ENCODE results near the gene STN1.

Gene STN1

DNA sequence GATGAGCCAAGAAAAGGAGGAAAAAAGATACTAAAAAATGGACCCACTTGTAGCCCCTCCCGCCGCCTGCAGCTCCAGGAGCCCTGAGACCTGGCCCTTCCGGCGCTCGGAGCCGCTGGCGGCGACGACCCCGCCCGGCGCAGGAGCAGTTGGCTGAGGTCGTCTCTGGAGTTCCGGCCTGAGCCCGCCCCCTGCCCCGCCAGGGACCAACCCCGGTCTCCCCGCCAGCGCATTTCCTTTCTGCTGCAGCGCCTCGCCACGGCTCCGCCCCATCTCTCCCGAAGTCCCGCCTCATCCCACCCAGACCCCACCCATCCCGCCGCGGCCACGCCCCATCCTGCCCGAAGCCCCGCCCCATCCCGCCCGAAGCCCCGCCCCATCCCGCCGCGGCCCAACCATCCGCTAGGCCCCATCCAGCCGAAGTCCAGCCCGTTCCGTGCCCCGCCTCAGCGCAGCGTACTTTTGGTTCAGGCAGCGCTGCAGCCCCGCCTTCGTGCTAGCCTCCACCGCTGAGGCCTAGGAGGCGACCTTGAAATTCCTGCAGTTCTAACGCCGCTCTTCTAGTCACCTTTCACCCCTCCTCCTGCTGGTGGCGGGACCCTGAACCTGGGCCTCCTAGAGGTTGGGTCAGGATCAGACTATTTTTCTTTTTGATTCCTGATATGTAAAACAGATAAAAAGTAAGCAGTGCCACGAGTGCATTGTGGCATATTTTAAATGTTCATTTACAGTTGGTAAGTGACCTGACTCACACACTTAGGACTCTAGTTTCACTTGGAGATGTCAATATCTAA, at the start of gene STN1:
Gene STN1 (minus strand): TSS at position 132 of the 794 bp plus-strand sequence. CDS start 590 bp downstream, outside the sequence.
- peak; percentile 90 to 95 for DNase-seq

DNA sequence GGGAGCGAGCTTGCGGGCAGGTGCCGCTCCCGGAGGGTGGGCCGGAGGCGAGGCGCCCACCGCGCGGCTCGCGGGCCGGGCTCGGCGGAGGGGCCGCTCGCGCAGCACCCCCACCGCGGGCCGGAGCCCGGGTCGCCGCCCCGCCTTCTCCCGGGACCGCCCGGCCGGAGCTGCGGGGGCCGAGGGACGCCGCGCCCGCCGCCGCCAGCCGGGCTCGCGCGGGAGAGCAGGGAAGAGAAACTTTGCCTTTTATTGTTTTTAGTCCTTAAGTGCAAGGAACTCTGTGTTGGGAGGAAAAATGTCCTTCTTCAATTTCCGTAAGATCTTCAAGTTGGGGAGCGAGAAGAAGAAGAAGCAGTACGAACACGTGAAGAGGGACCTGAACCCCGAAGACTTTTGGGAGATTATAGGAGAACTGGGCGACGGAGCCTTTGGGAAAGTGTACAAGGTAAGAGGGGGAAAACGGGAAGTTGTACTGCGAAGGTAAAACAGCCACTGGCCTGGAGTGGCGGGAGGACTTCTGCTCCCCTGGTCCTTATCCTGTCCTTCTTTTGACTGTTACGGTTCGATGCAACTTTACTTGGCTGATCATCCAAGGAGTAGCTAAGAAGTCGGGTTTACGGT, 49.6 kb upstream of the STN1 start:
- peak in 1 of 2 donors; percentile 23 for DNase-seq

GRCh38 chr10:103966671-103967447, 48.9 kb upstream of the STN1 start, which contains the start of gene SLK:
TSS of gene SLK (plus strand) at chr10:103967140. CDS start at chr10:103967746, 606 bp downstream.
- peak; percentile 72 to 82 for DNase-seq

GRCh38 chr10:103960103-103960502, 42.1 kb upstream of the STN1 start:
- DNase-seq = no peak

DNA sequence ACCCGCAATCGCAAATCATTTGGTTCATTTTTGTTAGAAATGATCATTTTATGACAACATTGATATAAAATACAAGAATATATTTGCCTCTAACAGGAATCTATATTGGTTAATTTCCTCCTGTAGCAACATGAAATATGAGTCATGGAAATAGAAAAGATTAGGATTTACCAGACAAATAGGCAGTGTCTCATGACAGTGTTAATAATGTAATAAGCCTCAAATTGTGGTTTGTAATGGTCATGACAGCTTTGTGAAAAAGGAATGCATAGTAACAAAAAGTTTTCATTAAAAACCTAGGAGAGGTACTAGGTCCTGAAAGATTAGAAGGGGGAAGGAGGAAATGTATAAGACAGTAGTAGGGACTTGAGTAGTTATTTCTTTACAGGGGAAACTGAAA, 41.0 kb upstream of the STN1 start:
- DNase-seq = no peak

- DNase-seq = no peak
Measured at GRCh38 chr10:103954543-103954942, 36.6 kb upstream of the STN1 start.

DNA sequence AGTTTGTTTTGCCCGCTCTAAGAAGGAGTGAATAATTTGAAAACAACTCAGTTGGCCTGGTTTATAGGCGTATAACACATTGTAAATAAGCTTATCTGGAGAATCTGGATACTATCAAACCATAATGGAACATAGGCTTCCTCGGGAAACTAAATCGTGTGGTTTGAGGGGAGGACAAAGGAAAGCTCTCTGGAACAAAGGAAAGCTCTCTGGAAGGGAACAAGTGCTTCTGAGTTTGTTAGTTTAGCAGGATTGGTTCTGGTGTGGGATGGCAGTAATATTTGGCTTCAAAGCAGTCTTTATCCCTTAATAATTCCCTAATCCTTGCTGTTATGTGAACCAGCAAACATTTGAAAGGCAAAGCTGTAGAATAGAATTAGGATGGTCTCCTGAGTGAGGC, 34.0 kb upstream of the STN1 start:
- no peak for DNase-seq

GRCh38 chr10:103951183-103951582, 33.2 kb upstream of the STN1 start:
- no peak for DNase-seq

DNA sequence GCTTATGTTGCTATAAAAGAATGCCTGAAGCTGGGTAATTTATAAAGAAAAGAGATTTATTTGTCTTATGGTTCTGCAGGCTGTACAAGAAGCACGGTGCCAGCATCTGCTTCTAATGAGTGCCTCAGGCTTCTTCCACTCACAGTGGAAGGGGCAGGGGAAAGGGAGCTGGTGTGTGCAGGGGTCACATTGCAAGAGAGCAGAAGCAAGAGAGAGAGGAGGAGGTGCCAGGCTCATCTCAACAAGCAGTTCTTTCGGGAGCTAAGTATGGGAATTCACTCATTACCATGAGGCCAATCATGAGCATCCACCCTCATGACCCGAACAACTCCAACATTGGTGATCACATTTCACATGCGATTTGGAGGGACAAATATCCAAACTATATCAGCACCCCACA, 31.7 kb upstream of the STN1 start:
- no peak for DNase-seq

- no peak for DNase-seq
Measured at GRCh38 chr10:103947799-103948516, 30.0 kb upstream of the STN1 start.

DNA sequence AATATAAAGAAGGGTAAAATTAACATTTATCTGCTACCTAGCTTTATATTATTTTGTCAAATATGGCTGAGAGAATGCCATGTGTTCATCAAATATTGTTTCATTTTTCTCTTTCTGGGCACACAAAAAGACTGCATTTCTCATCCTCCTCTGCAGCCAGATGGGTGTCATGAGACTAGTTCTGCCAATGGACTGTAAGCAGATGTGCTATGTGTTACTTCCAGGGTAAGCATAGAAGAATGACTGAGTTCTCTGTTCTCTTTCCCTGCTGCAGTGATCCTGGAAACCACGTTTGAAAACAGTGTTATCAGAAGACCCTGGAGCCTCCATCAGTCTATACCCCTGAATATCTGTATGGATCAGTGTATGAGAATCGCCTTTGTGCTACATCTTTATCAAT, 24.9 kb upstream of the STN1 start:
- no peak for DNase-seq

- DNase-seq = no peak
Measured at GRCh38 chr10:103941801-103942200, 23.8 kb upstream of the STN1 start.

GRCh38 chr10:103939522-103939921, 21.5 kb upstream of the STN1 start:
- no peak for DNase-seq

DNA sequence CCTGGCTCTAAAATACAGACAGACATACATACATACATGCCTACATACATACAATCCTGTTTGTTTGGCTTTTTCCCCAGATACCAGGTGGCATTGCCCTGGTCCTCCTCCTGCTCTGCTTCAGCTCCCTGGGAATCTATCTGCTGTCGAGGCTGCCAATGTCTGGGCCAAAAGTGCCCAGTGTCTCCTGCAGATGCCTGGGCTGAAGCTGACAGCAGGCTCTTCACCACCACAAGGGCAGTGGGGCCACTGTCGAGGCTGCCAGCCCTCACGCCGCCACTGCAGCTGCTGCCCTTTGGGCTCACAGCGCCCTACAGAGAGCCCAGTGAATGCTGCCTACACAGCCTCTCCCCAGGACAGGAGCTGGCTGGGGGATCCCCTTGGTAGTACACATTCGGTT, 18.0 kb upstream of the STN1 start:
- no peak for DNase-seq

DNA sequence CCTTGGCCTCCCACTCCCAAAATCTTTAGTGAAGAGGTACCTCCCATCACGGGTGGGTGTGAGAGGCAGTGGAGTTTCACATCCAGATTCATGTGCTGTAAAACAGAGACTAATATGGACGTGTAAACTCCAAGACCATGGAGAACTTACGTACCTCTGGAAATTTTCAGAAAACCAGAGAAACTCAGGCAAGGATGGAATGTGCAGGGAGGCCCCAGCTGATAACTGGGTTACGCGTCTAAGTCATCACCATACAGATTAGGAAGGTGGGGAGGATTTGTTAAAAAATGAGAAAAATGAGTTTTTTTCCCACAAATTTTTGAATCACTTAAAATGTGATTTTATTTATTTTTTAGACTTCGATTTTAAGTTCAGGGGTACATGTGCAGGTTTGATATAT, 16.3 kb upstream of the STN1 start:
- DNase-seq = no peak

GRCh38 chr10:103933557-103934121, 15.7 kb upstream of the STN1 start:
- no peak for DNase-seq

GRCh38 chr10:103932971-103933370, 15.0 kb upstream of the STN1 start:
- DNase-seq = no peak

DNA sequence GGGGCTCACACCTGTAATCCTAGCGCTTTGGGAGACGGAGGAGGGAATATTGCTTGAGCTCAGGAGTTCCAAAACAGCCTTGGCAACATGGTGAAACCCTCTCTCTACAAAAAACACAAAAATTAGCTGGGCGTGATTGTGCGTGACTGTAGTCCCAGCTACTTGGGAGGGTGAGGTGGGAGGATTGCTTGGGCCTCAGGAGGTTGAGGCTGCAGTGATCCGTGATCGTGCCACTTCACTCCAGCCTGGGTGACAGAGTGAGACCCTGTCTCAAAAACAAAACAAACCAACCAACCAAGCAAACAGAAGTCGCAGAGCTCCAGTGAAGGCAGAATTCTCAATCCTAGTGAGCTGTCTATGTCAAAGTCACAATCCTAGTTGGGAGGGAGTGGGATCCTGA, 14.3 kb upstream of the STN1 start:
- no peak for DNase-seq

- no peak for DNase-seq
Measured at GRCh38 chr10:103931603-103932002, 13.6 kb upstream of the STN1 start.

DNA sequence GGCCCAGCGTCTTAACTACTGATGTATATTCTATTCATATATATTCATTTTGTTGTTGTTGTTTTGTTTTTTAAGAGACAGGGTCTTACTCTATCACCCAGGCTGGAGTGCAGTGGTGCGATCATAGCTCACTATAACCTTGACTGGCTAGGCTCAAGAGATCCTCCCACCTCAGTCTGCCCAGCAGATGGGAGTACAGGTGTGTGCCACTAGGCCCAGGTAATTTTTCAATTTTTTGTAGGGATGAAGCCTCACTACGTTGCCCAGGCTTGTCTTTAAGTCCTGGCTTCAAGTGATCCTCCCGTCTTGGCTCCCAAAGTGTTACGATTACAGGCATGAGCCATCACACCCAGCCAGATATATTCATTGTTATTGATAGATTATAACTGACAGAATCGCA, 12.9 kb upstream of the STN1 start:
- DNase-seq = no peak

GRCh38 chr10:103930449-103930848, 12.5 kb upstream of the STN1 start:
- no peak for DNase-seq

DNA sequence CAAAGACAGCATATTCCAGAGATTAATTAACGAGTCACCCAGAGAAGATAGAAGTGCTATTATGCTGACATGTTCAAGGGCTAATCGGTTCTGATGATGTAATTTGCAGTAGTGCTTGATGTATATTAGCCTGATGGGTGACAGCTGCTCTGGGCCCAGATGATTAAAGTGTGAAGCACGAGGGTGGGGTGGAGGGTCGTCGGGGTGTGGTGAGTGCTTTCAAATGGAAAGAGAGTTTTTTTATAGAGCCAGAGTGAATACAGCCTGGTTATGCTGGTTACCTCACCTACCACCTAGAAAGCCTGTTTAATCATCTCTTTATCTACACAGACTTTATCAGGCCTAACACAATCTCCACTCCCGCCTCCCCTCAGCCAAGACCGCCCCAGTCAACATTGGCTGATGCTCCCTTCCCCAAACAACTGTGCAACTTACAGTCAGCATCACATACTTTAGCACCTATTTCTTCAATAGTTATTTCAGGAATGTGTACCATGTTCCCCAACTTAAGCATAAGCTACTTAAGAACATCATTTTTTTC, 11.5 kb upstream of the STN1 start:
- no peak for DNase-seq

Data from stimulated activated CD4-positive, alpha-beta T cell treated with anti-CD3 and anti-CD28 coated beads, Interleukin-2, amount 100 ng/mL, for 48 hours (primary cell).